Activated CD4-positive, alpha-beta T cell treated with anti-CD3 and anti-CD28 coated beads for 48 hours (primary cell): Measurements from ENCODE around the gene PSMB2.
"Not testable (repeated sequence)": the region's sequence is repeated elsewhere in the genome, so short reads cannot be mapped to it uniquely, and the experiment has no call there.

Experiments used
- DNase-seq: peaks from one replicate; pipeline ENCODE4 v3.0.0-alpha.2; 2020

The PSMB2 gene

GRCh38 chr1:35591211-35591610 is 50.1 kb downstream of the PSMB2 start:
- no peak for DNase-seq

- no peak for DNase-seq
Observed at GRCh38 chr1:35590476-35591040, 50.8 kb downstream of the PSMB2 start.

GRCh38 chr1:35589516-35590427 is 51.6 kb downstream of the PSMB2 start:
- DNase-seq = no peak

GRCh38 chr1:35588197-35588910 is 53.0 kb downstream of the PSMB2 start:
- no peak for DNase-seq

GRCh38 chr1:35587736-35588135 is 53.6 kb downstream of the PSMB2 start:
- DNase-seq = no peak

GRCh38 chr1:35586808-35587207 is 54.5 kb downstream of the PSMB2 start:
- no peak for DNase-seq

GRCh38 chr1:35585805-35586204 is 55.5 kb downstream of the PSMB2 start:
- not testable (repeated sequence) for DNase-seq

GRCh38 chr1:35585281-35585680 is 56.0 kb downstream of the PSMB2 start:
- DNase-seq = no peak

- DNase-seq = not testable (repeated sequence)
Observed at GRCh38 chr1:35581621-35582020, 59.7 kb downstream of the PSMB2 start.

- DNase-seq = no peak
Observed at GRCh38 chr1:35580949-35581388, 60.4 kb downstream of the PSMB2 start.

GRCh38 chr1:35577071-35577998 is 64.0 kb downstream of the PSMB2 start:
- peak; percentile 68 for DNase-seq

GRCh38 chr1:35576766-35577070 is 64.6 kb downstream of the PSMB2 start:
- DNase-seq = not testable (repeated sequence)

- no peak for DNase-seq
Observed at GRCh38 chr1:35576061-35576765, 65.1 kb downstream of the PSMB2 start.

GRCh38 chr1:35575416-35575958 is 65.8 kb downstream of the PSMB2 start:
- DNase-seq = no peak

- no peak for DNase-seq
Observed at GRCh38 chr1:35574655-35575415, 66.5 kb downstream of the PSMB2 start.

GRCh38 chr1:35574125-35574654 is 67.1 kb downstream of the PSMB2 start:
- no peak for DNase-seq

GRCh38 chr1:35573198-35574124 is 67.9 kb downstream of the PSMB2 start, which contains the start of gene TFAP2E:
TSS of gene TFAP2E (plus strand) at chr1:35573314. CDS start at chr1:35573578, 264 bp downstream.
- no peak for DNase-seq

- DNase-seq = no peak
Observed at GRCh38 chr1:35572296-35572695, 69.0 kb downstream of the PSMB2 start.

- DNase-seq = no peak
Observed at GRCh38 chr1:35571263-35571662, 70.1 kb downstream of the PSMB2 start.
